HG03095 (cell line): Measurements from ENCODE around the gene SCIN.
A peak's percentile ranks its signal among the peaks of the same experiment; 100 is the strongest.
"Not testable (repeated sequence)": the region's sequence is repeated elsewhere in the genome, so short reads cannot be mapped to it uniquely, and the experiment has no call there.

Experiments used
- ATAC-seq: cut with Tn5 transposase; IDR thresholded peaks from one replicate; pipeline ENCODE4 v1.9.1; 2021; ENCODE audit warnings: moderate library complexity; ENCODE audit not compliant: unreplicated experiment

The SCIN gene

DNA sequence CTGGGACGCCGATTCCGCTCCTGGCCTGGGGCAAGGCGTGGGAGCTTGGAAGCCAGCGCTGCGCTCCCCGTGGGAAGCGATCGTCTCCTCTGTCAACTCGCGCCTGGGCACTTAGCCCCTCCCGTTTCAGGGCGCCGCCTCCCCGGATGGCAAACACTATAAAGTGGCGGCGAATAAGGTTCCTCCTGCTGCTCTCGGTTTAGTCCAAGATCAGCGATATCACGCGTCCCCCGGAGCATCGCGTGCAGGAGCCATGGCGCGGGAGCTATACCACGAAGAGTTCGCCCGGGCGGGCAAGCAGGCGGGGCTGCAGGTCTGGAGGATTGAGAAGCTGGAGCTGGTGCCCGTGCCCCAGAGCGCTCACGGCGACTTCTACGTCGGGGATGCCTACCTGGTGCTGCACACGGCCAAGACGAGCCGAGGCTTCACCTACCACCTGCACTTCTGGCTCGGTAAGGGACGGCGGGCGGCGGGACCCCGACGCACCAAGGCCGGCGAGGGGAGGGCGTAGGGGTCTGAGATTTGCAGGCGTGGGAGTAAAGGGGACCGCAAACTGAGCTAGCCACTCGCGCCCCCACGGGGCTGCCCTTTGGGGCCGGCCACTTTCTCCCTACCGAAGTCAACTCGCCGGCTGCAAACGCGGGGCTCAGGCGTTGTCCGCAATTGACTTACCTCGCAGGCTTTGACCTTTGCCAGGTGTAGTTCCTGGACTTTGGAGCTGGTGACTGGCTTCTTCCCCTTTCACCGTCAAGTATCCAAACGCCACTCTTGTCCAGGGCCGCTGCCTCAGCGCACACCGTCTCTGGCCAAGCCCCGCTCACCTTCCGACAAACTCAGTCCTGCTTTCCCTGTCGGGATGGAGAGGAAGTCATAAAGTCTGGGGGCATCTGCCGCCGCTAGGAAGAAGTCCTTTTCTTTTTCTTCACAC lies at the start of gene SCIN:
TSS of gene SCIN (plus strand) at position 187 of the 928 bp plus-strand sequence. CDS start at position 254, 67 bp downstream.
- ATAC-seq, result no peak

DNA sequence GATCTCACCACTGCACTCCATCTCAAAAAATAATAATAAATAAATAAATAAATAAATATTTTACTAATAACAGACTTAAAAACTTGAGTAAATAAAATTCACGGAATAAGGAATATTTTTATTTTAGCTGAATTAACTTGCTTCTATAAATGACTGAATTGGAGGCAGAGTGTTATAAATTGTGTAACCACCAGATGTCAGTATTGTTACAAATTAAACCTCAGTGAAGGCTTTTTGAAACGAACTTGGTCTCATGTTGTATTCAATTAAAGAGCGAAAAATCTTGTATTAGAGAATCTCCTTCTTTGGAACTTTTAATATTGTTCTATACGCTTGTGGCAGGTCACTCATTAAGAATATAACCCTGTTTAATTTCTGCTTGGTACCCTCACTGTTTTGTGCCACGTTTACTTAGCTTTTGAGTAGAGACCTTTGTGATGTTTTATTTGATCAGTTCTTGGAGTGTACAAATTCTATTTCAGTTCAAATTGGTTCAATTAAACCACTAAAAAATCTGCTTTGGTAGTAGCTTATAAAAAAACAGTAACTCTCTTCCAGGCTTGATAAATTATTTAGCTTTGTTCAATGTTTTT lies 45.6 kb upstream of the SCIN start:
- ATAC-seq, result peak; percentile 55

GRCh38 chr7:12526693-12527092 lies 43.8 kb upstream of the SCIN start:
- not testable (repeated sequence) for ATAC-seq

- not testable (repeated sequence) for ATAC-seq
These were observed 42.9 kb upstream of the SCIN start for GRCh38 chr7:12527670-12528069.

DNA sequence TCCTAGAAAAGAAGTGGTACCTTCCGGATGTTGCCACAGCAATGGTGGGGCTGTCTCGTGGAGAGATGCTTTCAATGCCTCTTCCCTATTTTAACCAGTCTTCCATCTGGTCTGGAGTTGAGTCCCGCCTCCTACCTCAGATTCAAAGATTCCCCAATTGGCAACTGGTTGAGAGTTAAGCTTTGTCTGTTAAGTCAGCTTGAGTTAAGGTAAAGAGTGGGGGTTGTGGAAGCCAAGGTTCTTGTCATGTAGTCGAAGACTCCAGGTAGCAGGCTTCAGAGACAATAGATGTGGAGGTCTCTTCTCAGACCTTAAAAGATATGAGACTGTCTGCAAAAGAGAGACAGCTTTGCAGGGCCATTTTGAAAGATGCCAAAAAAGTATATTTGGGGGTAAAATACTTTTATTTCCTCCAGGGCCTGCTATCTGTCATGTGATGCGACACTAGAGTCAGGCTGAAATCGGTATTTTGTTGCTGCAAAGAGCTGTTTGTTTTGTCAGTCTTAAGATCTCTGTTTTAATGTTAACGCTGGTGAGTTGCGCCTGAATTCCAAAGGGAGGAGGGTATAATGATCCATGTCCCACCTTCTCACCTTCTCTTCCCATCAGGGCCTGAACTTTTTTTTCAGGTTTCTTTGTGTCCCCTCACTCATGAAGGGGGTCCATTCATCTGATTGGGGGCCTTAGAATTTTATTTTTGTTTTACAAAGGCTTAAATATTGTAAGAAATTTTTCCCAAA lies 40.4 kb upstream of the SCIN start:
- ATAC-seq, result no peak

DNA sequence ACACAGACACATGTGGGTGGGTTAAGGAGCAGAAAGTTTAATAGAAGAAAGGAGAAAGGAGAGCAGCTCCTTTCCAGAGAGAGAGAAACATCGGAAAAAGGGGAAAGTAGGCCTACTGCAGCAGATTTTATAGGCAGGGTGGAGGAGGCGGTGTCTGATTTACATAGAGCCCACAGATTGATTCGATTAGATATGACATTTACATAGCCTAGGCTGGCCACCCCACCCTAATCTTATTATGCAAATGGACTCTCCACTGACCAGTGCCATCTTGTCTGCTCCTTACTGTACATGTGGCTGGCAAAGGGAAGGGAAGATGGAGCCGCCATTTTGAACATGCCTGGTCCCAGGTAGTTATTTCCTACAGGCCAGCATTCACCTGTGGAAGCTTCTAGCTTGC lies 38.7 kb upstream of the SCIN start:
- no peak for ATAC-seq

DNA sequence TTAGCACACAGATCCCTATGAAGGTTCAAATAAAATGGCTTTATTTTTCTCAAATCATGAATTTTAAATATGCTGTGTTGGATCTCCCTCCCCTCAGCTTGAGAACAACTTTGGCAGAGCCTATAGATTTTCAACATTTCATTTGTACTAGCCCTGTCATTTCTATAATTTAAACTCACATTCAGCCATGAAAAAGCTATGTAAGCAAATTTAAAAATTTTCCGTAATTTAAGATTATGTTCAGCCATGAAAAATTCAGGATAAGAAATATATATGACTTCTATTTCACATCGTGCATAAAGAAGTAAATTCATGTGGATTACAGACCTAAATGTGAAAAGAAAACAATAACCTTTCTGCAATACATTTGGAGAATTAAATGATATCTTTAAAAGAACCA lies 36.5 kb upstream of the SCIN start:
- ATAC-seq, result no peak

- ATAC-seq, result no peak
These were observed 30.8 kb upstream of the SCIN start for GRCh38 chr7:12539681-12540080.

DNA sequence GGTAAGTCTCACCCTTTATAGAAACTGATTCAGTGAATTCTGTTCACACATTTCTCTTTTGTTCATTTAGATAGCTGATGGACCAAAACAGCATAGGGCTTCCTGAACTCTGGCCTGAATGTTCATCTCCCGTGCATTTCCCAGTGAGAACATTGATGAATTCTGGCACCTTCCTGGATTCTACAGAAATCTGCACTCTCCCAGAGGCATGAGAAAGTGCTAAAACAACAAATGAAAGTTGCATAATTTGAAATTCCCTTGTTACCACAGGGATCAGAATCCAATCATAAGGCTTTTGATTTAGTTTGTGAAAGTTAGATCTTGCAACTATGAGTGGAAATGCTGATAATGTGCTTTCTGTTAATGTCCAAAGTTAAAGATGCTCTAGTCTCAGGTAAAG lies 29.7 kb upstream of the SCIN start:
- no peak for ATAC-seq

DNA sequence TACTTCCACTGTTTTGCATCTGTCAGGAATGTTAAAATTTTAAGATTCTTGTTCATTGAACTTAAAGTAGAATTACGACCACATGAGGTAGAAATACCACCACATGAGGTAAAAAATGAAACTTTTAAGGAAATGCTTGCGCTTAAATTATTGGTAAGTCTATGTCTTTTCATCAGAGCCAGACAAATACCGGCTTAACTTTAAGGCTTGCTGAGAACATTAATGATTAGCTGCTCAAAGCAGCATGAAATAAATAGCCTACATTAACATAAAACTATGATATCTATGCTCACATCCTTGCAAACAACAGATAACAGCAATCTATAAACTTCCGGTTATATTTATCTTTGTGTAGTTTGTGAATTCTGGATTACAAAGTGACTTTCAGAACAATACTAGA lies 26.9 kb upstream of the SCIN start:
- ATAC-seq, result no peak

DNA sequence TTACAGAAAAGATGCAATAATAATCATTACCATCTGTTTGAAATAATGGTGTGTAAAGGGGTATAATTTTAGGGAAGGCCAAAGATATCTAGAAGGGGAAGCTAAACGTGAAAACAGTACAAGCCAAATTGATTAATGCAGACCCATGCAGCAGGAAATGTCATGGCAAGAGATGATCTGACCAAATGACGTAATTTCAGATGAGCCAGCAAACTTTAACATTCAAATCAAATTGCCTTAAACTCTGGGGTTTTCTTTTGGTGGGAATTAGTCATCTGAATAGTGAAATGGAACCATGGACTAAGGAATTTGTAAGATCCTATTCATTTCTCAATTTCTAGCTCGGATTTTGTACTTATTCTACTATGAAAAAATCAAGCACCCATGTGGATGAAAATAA lies 21.4 kb upstream of the SCIN start:
- no peak for ATAC-seq

DNA sequence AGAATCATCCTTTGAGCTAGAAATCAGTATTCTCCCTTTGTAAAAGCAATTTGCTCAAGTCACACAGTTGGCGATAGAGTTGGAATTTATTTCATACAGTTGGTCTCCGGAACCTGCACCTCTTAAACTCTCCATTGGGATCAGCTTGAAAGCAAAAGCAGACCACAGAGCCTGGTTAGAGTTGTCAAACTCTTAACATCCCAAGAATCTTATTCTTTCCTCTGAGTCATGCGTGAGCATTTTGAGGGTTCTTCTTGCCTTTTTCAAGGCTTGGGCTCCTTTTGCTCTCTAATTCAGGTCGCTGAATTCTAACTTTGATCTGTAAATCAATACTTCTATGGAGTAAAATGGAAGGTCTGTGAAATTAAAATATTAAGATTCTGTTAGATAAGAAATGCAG lies 19.6 kb upstream of the SCIN start:
- no peak for ATAC-seq

DNA sequence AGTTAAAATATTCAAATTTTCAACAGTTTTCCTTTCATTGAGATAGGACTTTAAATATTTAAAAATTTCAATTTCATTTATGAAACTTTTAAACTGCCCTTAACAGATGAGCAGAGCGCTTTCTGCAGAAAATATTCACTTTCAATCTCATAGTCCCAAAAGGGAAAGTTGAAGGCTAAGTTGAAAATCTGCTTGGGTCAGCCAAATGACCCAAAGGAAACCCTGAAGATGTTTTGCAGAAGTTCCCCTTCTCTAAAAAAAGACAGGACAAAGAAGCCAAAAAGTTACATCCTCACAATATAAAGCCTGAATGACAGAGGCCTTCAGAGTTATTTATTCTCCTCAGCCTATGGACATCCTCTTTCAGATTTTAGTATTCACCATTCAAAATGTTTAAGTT lies 17.6 kb upstream of the SCIN start:
- no peak for ATAC-seq

DNA sequence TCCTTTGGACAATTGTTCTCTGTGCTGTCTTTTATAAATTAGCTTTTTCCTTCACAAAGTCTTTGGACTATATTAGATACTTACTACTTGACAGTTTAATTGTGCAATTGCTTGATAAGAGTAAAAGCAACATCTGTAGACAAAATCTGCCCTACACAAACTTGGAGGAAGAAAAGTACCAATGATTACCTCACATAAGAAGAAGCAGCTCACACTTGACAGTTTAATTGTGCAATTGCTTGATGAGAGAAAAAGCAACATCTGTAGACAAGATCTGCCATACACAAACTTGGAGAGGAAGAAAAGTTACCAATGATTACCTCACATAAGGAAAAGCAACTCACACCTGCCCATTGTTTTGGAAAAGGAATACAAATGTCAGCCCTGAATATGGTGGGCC lies 17.1 kb upstream of the SCIN start:
- ATAC-seq, result no peak

DNA sequence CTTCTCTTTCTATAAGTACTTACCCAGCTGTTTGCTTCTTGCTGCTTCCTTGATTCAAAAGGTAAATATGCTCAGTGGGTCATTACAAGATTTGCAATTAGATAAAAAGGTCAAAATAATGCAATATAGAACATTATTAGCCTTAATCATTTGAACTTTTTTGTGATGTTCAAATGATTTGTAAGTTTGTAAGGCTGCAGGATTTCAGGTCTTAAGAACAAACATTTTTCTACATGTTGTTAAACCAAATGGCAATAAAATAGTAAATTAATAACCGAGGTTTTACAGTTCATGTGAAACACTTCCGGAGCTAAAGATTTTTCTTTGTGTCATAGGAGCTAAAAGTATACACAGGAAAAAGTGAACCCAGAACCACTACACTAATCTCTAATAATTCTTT lies 16.2 kb upstream of the SCIN start:
- no peak for ATAC-seq

DNA sequence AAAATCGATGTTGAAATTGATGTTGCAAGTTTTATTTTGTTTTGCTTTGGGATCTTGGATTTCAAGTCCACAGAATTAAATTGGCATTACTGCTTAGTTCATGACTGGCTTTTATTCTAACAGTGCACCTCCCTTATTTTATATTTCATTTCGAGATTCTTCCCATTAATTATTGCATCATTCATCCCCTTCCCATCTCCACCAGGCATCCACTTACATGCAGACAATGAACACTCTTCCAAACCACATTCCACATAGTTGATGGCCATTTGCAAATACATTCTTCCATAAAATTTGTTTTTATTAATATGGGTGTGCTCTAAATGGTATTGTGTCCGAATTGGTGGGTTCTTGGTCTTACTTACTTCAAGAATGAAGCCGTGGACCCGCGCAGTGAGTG lies 15.6 kb upstream of the SCIN start:
- no peak for ATAC-seq

- not testable (repeated sequence) for ATAC-seq
These were observed 14.8 kb upstream of the SCIN start for GRCh38 chr7:12555695-12556094.

- ATAC-seq, result peak; percentile 74
These were observed 14.3 kb upstream of the SCIN start for GRCh38 chr7:12556139-12556792.

DNA sequence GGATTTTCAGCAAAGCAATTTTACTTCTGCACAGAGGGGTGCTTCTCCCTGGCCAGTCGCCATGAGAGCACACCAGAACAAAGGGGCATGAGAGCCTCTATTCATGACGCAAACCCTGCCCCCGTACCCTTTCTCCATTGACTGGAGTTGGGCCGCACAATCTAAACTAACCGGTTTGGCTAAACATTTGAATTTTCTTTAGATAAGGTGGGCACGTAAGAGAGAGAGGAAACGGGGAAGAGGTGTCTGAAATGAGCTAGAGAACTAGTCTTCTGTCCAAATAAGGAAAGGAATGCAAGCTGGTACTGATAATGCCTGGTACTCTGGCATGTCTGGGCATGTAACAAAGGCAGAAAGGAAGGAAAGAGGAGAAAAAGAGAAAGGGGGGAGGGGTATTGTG lies 13.2 kb upstream of the SCIN start:
- no peak for ATAC-seq

DNA sequence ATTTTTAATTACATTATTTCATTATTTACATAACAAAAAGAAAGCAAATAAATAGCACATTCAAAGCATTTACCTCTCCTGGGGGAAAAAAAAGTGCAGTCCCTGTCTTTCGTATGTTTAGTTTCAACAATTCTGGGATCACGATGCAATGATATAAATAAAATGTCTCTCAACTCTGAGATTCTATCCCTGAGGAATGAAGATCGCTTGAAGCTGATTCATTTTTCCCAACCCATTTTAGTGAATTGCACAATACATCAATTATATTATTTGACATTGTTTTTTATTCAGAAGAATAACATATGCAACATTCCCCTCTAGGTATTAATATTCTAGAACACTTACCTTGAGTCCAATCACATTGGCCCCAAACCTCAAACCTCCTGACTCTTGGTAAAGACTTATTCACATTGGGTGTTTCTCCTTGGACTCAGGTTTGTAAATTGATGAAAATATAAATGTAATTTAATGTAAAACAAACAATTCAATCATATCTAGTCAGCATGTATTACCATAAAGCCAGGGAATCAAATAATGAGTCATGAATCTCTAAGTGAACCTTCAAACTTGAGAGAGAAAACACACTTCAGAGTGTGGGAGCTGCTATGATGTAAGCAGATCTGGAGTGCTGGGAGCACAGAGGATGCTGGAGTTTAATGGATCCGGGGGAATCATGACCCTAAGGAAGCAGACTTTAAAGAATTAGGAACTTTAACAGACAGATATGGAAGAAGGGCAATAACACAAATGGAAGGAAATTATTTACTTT lies 5.3 kb upstream of the SCIN start:
- no peak for ATAC-seq

DNA sequence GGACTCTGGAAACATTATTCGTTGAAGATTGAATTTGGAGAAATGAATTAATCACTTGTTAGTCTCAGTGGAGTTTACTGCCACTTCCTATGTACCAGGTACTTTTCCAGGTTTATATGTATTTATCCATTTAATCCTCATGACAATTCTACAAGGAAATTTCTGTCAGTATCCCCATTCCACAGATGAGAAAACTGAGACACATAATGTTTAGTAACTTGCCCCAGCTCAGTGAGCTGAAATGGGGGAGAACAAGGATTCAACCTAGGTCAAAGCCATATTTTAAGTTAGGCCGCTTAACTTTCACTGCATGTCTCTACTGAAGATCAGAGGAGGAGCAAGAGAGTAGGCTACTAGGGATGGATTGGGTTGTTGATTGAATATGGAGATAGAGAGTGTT lies 4.6 kb upstream of the SCIN start:
- no peak for ATAC-seq
